Stimulated activated CD4-positive, alpha-beta T cell treated with anti-CD3 and anti-CD28 coated beads, Interleukin-2, amount 100 ng/mL, for 24 hours (primary cell): ENCODE measurements around the gene DARS1.
A peak's percentile ranks its signal among the peaks of the same experiment; 100 is the strongest.

Experiments used
- DNase-seq, 2 donors: peaks; one replicate each; pipeline ENCODE4 v3.0.0-alpha.2; 2020

DARS1 gene

DNA sequence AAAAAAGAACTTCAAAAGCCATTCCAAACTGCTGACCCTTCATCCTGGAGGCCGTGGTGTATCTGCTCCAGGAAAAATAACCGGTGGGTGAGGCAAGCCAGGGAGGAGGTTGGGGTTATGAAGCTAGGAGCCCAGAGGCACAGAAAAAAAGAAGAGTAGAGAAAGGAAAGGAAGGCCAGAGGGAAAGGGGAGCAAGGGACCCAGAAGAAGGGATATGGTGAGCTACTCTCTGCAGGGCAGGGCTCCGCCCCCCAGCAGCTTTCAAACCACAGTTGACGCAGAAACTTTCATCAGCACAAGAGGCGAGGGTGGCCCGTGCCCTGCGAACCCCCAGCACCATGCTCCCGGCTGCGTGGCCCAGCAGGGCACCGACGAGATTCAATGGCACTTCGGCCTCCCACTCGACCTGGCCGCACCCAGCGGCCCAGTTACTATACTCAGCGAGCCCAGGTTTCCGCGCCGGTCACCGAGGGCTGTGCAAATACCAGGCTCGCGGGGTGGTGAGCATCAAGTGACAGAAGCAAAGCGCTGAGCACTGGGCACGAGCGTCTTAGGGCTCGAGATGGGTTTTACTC is 109.8 kb downstream of the DARS1 start:
- DNase-seq, result peak; percentile 76 to 82

DNA sequence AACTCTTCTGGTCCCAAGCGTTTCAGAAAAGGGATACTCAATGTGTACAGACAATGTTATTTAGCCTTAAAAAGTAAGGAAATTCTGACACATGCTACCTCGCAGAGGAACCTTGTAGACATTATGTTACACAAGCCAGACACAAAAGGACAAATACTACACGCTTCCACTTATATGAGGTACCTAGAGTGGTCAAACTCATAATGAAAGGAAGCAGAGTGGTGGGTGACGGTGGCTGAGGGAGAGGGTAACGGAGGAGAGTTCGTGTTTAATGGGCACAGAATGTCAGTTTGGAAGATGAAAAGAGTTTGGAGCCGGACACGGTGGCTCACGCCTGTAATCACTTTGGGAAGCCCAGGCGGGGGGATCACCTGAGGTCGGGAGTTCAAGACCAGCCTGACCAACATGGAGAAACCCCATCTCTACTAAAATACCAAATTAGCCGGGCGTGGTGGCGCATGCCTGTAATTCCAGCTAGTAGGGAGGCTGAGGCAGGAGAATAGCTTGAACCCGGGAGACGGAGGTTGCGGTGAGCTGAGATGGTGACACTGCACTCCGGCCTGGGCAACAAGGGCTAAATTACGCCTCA is 110.6 kb downstream of the DARS1 start:
- peak in 1 of 2 donors; percentile 7 for DNase-seq

DNA sequence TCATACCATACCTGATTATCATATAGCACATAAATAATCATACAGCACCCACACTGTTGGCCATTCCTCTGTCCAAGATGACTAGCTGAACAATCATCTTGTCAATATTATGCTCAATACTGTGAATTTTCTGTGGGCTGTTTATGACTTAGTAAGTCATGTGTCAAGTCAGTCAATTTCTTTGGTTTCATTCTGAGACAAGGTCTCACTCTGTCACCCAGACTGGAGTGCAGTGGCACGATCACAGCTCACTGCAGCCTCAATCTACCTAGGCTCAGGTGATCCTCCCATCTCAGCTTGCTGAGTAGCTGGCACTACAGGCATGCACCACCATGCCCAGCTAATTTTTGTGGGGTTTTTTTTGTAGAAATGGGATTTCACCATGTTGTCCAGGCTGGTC is 114.9 kb downstream of the DARS1 start:
- DNase-seq, result no peak

DNA sequence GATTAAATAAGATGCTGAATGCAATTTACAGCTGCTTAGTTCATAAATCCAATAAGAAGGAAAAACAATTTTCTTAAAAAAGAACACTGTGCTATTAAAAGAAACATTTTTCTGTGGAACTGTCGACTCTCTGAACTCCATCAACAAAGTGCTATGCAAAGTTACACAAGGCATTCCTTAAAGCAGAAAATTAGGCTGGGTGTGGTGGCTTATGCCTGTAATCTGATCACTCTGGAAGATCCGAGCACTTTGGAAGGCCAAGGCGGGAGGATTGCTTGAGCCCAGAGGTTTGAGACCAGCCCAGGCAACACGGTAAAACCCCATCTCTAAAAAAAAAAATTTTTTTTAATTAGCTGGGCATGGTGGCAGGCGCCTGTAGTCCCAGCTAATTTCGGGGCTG is 122.2 kb downstream of the DARS1 start:
- DNase-seq, result no peak

- no peak for DNase-seq
These were observed 122.7 kb downstream of the DARS1 start for GRCh38 chr2:135862718-135863117.
